Femur (tissue), 1 donor: ENCODE results near the gene OARD1.
A peak's percentile ranks its signal among the peaks of the same experiment; 100 is the strongest.

ENCODE experiments used
- DNase-seq: peaks from one replicate; pipeline ENCODE4 v3.0.0-alpha.2; 2017

OARD1 gene

DNA sequence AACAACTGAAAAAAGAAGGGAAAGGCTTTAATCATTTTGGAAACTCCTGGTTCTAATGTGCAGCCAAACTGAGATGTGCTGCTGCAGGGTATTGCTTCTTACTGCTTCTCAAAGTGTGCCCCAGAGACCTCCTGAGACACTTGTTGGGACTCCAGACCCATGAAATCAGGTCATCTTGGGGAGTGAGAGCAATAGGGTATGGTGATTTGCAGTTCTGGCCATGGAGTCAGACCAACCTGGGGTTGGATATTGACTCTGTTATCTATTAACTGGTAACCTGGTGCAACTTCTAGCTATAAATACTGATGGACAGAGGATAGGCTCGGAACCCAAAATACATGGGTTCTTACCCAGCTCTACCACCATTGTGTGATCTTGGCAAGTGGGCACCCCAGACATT lies 26.1 kb downstream of the OARD1 start:
- DNase-seq = no peak

DNA sequence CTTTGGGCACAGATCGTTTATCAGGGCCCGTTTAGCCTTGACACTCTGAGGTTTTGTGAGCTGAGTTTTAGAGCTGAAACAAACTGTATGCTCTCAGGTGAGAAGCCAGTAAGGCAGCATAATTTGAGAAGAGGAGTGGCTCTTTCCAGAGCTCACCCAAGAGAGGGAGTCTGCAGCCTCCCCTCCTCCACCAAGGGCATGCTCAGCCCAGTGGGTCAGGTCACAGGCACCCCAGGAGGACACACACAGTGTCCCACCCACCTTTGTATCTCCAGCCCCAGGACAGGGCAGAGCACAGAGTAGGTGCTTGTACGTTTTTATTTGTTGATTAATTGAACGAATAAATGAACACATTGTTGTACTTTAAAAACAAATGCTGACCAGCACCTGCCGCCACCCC lies 26.5 kb downstream of the OARD1 start:
- no peak for DNase-seq

DNA sequence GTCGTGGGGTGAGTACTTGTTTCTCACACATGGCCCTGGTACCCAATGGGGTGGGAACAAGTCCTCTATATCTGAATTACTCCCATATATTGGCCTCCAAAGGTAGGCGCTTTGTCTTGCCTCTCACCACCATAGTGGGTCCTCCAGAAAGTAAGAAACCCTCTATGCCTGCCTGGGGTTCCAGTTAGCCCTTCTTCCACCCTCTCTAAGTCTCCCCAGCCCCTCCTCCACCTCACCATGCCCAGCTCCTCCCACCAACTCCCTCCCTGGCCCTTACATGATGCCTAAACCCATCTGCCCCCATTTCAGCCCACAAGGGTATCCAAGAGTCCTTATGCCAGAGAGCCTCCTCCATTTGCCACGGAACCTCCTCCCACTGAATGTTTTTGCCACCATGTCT lies 29.0 kb downstream of the OARD1 start:
- DNase-seq = no peak

DNA sequence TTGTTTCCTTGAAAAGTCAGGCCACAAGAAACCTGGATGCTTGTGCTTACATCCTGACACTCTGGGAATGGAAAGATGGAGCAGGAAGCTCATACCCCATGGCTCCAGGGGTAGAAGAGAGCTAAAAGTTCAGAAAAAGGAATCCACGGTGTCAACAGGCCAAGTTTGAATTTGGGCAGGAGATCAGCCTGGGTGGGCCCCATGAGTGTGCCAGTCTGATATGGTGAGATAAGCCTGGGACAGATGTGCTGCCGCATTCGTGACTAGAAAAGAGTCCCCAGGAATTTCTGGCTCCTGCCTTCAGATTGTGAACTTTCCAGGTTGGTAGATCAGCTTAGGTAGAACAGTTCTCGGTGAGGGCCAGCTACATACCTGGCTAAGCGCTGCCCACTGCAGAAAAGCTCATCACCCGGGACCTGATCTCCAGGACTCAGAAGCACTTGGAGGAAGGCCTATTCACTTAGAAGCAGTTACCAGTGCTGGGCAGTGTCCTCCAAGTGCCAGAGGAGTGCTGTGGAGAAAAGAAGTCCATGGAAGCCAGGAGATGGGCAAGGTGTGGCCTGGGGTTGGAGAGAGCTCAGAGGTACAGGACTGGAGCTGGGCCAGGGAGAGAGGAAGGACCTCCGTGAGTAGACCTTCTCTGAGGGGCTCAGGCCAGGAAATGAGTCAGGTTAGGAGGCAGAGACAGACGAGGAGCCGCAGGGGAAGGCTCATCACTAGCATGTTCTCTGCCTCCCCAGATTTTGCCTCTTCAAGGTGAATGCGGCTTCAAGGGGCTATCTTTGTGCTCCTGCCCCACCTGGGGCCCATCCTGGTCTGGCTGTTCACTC lies 29.7 kb downstream of the OARD1 start, which contains the start of gene TSPO2:
TSPO2 (plus strand) TSS at position 242 of the 830 bp plus-strand sequence; CDS start at position 761, 519 bp downstream.
- no peak for DNase-seq

DNA sequence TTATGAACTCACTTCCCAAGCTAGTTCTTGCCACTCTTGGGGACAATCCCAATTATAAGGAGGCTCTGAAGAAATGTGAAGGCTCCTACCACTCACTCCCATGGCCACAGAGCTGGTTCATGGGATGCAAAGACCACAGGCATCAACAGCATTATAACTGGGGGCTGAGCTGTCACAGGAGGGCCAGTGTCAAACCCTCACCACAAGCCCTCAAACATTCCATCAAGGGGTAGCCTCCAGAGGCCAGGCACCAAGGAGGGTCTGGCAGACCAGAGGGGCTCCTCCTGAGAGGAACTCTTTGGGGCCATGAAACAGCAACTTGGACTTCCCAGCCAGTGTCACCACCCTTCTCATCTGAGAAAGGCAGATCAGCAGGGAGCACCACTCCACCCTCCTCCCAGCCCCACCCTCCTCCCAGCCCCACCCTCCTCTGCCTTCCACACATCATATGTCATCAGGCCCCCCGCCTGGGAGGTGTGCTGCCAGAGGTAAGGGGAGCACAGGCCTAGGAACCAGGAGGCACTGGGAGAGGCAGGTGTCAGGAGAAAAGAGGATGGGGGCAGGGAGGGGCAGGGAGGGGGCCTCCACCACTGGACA lies 31.1 kb downstream of the OARD1 start:
- no peak for DNase-seq

DNA sequence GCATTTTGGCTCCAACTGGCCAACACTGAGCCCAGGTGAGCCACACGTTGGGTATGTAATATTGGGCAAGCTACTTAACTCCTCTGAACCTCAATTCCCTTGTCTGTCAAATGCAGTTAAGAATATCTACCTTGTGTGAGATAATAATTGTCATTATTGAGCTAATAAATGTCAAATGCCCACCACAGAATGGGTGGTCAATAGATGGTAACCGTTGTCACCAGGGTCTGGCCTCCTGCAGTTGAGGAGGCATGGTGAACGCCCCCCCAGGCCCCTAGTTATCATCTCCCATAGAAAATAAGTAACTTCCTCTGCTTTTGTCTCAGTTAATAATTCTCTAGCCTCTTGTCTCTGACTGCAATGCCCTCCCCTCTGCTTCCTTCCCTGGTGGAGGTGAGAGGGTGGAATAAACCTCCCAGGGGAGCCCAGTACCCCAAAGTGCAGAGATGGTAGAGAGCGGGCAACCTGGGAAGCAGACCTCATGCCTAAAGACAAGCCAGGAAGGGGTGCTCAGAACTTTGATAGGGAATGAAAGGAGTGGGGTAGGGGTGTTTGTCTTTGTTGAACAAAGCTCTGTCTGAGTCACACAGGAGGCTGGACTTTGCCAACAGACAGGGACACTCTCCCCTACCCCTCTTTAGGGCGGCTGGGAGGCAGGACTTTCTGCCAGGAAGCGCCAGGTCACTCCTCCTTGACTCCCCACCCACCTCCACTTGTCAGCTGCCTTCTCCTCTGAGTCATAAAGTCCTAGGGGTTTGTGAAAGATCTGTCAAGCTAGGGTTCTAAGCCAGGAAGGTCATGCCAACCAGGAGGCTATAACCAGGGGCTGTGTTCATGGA lies 31.8 kb downstream of the OARD1 start:
- DNase-seq = no peak

DNA sequence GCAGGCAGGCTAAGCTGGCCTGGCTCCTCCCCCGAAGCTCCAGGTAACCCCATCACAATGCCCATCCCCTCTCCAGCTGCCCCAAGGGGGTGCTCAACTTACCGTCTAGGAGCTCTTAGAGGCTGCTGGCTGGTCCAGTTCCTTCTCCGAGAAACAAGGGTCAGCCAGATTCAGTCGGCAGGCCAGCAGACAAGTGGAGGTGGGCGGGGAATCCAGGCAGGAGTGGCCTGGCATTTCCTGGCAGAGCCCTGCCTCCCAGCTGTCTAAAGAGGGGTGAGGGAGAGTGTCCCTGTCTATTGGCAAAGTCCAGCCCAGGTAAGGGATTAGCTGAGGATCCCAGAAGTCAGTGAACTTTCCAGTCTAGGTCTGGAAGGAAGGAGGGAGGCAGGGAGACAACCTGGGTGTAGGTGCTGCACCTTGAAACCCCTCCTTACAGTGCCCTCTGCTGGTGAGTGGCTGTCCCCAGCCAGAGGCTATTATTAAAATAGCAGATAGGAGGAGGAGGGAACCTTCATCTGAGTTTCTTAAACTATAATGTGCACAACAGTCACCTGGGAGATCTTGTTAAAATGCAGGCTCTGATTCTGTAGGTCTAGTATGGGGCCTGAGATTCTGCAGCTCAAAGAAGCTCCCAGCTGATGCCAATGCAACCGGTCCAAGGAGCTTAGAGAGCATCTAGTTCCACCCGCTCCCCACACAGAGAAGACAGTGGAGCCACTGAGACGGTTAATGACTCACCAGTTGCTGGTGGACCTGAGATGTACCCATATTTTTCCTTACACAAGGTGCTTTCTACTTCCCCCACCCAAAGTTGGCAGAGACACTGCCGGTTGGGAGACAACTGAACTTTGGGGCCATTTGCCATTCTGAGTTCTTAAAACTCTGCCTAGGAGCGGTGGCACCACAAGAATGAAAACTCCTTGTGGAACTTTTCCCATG lies 32.8 kb downstream of the OARD1 start, which contains the start of gene UNC5CL:
UNC5CL (minus strand) TSS at position 162 of the 939 bp plus-strand sequence. CDS start 4,147 bp downstream, outside the sequence.
- no peak for DNase-seq

DNA sequence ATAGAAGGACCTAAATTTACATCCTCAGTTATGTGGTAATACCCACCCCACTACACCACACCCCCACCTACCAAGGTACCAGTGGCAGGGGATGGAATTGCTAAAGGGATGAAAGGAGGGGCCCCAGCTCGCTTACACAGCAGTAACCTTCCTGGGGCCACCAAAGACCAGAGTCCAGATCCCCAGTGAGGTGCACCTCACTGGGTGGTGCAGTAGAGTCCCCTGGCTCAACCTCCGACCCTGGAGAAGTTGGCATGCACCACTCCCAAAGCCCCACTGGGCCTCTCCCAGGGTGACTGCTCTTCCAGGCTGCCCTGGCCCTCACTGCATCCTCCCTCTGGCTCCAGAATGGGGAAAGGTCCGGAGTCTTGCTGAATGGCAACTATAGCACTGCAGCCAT lies 34.0 kb downstream of the OARD1 start:
- no peak for DNase-seq

DNA sequence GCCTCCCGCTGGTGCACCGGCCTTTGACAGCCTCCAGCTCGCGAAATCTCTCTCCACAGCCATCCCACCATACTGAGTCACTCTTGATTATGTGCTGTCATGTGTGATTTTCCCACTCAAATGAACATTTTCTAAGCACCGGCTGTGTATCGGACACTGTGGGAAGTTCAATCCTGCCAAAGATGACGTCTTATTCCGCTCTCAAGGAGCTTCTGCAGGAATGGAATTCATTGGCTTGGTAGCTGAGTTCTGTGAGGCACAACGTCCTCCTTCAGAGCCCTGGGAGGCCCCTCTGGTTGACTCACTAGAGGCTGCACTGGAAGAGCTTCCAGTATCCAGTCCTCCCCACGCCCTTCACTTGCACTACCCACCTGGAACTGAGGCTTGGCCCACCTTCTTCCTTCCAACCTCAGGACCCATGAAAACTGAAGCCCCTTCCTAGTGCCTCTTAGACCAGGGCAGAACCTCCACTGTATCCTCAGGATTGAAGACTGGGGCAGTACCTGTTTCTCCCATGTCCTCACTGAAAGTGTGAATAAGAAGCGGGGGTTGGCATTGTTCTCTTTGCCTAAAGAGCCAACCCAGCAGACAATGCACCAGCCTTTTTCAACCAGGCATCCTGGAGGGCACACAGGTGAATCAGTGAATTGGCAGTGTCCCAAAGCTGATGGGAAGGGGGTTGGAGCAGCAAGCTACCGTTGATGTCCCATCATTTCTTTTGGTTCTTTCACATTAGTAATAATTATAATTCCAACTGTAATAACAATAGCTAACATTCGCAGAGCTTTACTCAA lies 34.9 kb downstream of the OARD1 start:
- DNase-seq = no peak

DNA sequence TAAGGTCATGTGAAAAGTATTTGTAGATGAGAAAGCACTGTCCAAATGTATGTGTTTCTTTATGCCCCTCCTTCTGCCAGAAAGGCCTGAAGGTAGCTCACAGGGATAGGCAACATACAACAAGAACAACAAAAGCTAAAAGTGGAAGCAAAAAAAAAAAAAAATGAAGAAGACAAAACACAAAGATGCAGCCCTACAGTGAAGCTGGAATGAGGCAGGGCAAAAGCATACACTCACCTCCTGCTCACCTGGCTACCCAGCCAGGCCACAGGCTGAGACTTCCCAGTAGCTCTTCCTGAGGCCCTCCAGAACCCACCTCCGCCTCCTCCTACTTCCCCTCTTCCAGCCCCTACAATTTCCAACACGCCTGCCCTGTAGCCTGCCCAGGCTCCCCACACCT lies 35.6 kb downstream of the OARD1 start:
- no peak for DNase-seq

DNA sequence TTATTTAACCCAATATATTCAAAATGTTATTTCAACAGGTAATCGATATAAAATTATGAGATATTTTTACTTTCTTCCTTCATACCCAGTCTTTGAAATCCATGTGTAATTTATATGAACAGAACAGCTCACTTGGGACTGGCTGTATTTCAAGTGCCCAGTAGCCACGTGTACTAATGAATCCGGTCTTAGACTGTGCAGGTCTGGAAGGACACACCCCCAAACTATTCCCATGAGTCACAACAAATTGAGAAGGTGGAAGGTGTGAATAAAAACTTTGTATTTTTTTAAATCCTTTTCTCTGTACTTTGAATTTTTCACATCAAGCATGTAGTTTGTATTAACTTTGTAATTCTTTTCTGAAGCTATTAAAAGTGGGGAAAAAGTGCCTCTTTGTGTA lies 36.0 kb downstream of the OARD1 start:
- DNase-seq = no peak

DNA sequence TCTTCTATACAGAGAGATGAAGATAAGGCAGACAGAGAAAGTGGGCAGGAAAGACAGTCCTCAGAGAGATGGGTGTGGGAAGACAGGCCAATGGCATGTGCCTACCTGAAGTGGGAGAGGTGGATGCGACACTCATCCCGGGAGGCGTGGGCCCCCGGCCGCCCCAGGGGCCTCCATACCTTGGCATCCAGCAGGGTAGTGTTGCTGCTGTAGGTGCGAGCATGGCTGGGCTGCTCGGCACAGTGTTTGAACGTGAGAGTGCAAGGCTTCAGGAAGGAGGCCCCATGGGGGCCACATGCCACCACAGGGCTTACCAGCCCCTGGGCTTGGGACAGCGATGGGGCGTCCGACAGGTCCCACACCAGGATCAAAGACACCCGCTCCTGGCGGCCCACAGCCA lies 38.4 kb downstream of the OARD1 start:
- DNase-seq = no peak

DNA sequence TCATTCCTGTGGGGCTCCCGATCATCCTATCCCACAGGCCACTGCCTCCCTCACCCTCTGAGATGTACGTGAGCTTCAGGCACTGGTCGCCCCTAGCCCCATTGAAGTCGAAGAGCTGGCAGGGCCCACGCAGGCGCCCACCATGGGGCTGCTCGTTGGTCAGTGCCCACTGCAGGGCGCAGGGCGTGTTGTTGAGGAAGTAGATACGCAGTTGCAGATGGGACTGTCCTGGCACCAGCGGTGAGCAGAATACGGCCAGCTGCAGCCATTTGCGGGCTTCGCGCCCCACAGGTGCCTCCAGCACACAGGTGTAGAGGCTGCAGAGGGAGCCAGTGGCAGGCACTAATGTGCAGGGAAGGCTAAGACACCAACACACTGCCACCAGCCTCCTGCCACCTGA lies 39.3 kb downstream of the OARD1 start:
- no peak for DNase-seq

DNA sequence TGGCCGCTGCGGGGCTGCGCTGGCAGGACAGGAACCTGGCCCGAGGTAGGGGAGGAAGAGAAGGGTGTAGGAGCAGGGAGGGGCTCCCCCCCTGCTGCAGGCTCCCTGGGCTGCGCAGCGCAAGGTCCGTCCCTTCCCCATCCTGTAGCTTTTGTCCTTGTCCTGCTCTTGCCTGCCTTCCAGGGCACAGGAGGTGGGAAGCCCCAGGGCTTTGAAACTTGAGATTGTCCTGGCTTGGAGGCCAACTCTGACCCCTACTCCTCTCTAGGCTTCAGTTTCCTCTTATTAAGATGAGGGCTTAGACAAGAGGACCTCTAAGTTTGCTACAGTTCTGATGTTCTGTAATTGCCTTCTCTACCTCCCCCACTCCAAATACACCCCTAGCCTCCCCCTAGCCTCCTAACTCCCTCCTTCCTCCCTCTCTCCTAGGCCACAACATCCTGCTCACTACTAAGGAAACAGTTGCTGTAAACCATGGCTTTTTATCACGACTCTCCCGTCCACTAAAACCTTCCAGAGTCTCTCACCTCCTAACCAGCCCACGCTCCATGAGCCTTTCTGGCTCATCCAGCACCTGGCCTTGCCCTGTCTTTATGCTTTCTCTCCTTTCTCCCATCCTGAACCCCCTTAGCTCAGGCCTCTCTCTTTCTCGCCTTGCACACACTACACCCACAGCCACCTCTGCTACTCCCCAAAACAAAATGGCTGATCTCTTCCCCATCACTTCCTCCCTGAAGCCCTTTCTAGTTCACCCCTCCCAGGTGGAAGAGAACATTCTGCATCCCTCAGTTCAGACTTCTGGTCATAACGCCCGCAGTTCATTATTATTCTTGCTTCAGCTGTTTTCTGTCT lies 43.4 kb downstream of the OARD1 start:
- DNase-seq = no peak

DNA sequence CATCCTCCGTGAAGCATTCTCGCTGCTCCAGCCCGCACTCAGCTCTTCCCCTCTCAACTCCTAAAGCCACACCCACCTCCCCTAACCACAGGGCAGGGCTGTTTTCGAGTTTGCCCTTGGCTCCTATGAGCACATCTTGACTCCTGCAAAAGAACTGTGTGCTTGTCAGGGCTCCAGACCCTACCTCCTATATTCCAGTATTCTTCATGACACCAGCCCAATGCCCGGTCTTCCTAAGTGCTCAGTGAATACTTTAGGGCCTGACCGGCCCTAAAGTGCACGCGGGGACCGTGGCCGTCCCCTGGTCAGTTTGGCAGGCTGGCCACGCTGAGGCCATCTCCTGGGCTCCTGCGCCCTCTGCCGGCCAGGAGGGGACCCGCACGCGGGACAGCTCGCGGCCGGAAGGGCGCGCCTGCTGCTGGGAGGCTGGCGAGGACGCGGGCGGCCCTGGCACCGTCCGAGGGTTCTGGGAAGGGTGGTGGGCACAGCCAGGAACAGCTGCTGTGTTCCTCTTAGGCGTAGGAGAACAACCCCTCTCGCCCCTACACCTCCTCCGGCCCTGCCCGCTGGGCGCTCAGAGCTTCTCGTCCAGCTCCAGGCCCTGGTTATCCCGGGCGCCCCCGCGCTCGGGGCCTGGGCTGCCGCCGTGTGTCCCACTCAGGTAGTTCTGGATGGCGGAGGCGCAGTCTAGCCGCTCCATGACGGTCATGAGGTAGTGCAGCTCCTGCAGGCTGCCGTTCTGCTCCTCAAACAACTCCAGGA lies 44.2 kb downstream of the OARD1 start:
- peak; percentile 89 for DNase-seq

DNA sequence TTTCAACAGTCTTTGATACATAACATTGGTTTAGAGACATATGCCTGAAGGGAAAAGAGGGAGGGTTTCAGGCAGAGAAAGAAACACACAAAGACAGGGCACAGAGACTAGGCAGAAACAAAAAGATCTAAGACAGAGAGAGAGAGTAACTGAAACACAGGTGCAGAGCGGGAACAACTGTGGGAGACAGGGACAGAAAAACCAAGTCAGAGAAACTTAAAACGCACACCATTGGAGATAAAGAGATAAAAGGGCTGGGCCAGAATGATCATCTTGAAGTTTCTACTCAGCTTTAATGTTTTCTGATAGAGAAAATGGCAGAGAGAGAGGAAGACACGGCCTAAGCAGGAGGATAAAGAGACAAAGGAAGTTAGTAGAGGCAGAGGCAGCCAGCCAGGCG lies 44.9 kb downstream of the OARD1 start:
- no peak for DNase-seq

DNA sequence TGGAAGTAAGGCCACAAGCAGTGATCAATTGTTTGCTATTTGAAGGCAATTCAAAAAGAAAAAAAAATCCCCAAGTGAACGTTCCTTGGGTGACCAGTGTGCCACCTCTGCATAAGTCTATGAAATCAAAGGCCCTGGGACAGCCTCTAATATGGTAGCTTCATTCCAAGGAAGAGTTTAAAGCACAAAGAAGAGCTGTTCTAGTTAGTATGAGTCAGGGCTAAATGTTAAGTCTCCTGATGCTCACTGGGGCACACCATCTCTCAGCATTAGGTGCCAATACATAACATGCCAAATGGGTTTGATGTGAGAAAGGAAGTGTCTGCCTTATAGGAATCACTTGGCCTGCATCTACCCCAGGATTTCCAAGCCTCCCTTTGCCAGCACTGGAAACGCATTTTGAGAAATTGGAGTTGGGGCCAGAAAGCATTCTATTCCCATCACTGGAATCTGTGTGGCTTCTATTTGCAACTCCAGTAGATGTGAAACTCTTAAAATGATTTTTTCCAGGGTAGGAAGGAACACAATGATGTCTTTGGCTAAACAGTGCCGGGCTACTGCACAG lies 46.1 kb downstream of the OARD1 start:
- DNase-seq = no peak

DNA sequence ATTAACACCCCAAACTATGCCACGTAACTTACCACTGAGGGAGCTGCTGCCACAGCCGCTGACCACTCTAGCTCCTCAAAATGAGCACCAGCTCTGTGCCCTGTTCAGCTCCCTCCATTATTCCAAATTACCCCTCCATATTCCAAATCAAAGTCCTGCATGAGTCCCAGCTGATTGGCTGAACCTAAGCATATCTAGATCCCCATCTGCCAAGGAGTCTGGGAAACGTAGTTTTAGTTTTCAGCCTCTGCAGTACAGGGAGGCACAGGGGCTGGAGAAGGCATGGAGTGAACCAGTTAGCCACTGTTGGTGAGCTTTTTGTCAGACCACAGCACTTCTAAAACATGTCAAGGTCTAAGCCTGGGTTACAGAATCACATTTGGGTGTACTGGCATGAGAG lies 49.0 kb downstream of the OARD1 start:
- DNase-seq = no peak

DNA sequence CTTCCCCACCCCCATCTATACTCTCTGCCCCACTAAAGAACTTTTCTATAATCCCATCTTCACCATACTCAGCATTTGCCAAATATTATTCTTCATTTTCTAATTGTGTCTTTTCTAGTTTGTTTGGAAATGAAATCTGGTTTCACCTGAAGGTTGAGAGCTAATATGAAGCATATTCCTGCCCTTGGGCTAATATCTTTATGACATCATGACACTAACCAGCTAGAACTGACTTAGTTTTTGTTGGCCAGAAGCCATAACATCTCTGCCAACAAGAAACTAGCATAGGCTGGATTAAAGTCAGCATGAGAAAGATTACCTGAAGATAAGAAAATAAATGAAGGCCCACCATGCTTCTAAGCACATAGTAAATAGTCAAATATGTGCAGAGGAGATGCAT lies 49.9 kb downstream of the OARD1 start:
- DNase-seq = no peak
